ENCODE results near the gene RIOK1.
"Not testable (repeated sequence)": the region's sequence is repeated elsewhere in the genome, so short reads cannot be mapped to it uniquely, and the experiment has no call there.

The RIOK1 gene

GRCh38 chr6:7442467-7442866 lies 52.9 kb downstream of the RIOK1 start:
- no peak for DNase-seq

- DNase-seq = no peak
Observed at GRCh38 chr6:7445101-7445500, 55.5 kb downstream of the RIOK1 start.

- no peak for DNase-seq
Observed at GRCh38 chr6:7445885-7446461, 56.4 kb downstream of the RIOK1 start.

GRCh38 chr6:7446619-7447325 lies 57.2 kb downstream of the RIOK1 start:
- no peak for DNase-seq

- no peak for DNase-seq
Observed at GRCh38 chr6:7448232-7448631, 58.6 kb downstream of the RIOK1 start.

GRCh38 chr6:7449018-7449417 lies 59.4 kb downstream of the RIOK1 start:
- DNase-seq = no peak

GRCh38 chr6:7451326-7451725 lies 61.7 kb downstream of the RIOK1 start:
- DNase-seq = no peak

- no peak for DNase-seq
Observed at GRCh38 chr6:7452898-7453297, 63.3 kb downstream of the RIOK1 start.

GRCh38 chr6:7454696-7455358 lies 65.2 kb downstream of the RIOK1 start:
- DNase-seq = no peak

- DNase-seq = not testable (repeated sequence)
Observed at GRCh38 chr6:7456302-7456701, 66.7 kb downstream of the RIOK1 start.

GRCh38 chr6:7461416-7461815 lies 71.8 kb downstream of the RIOK1 start:
- DNase-seq = no peak

- DNase-seq = no peak
Observed at GRCh38 chr6:7463785-7464184, 74.2 kb downstream of the RIOK1 start.

- DNase-seq = no peak
Observed at GRCh38 chr6:7467007-7467897, 77.6 kb downstream of the RIOK1 start.
